HepG2 (cell line): ENCODE measurements around the gene LARP1B. TPM values are rescaled to one million over a fixed set of nuclear protein-coding genes. Genes with fewer than 3 reads are reported as not detected.

ENCODE experiments used
- CEBPG ChIP-seq: IDR thresholded peaks from 2 replicates; pipeline ENCODE4 v1.6.1; 2016
- HOXA5 ChIP-seq: sonication (generic); formaldehyde crosslinking; IDR thresholded peaks from 2 replicates; pipeline ENCODE4 v1.4.0; 2020; ENCODE audit warnings: missing genetic modification reagents
- KAT8 ChIP-seq: IDR thresholded peaks from 2 replicates; pipeline ENCODE4 v1.6.1; 2016; ENCODE audit warnings: missing genetic modification reagents, missing compliant biosample characterization
- KMT2A ChIP-seq: sonication (generic); formaldehyde crosslinking; IDR thresholded peaks from 2 replicates; pipeline ENCODE4 v1.4.0; 2020; ENCODE audit warnings: missing genetic modification reagents
- MAF1 ChIP-seq: sonication (generic); formaldehyde crosslinking; IDR thresholded peaks from 2 replicates; pipeline ENCODE4 v1.5.0; 2020; ENCODE audit warnings: missing genetic modification reagents, borderline replicate concordance
- PHF5A ChIP-seq: IDR thresholded peaks from one replicate; pipeline ENCODE4 v1.6.1; 2018; ENCODE audit warnings: low read depth, missing genetic modification reagents; ENCODE audit not compliant: unreplicated experiment
- RBFOX2 ChIP-seq: fragments of 200-400 bp; formaldehyde crosslinking; IDR thresholded peaks from 2 replicates; pipeline ENCODE4 v1.6.1; 2017; ENCODE audit warnings: low read depth, mild to moderate bottlenecking, low read length
- RNF2 ChIP-seq: fragments of 450-650 bp; conservative IDR thresholded peaks from 2 replicates; pipeline ENCODE4 v1.6.1; 2016; ENCODE audit warnings: low read depth
- TMF1 ChIP-seq: sonication (generic); formaldehyde crosslinking; IDR thresholded peaks from 2 replicates; pipeline ENCODE4 v1.8.1; 2022; ENCODE audit warnings: low read depth, missing genetic modification reagents
- ZFAT ChIP-seq: sonication (generic); formaldehyde crosslinking; conservative IDR thresholded peaks from 2 replicates; pipeline ENCODE4 v1.8.1; 2023; ENCODE audit warnings: missing genetic modification reagents, inconsistent platforms
- ZMAT3 ChIP-seq: sonication (generic); formaldehyde crosslinking; conservative IDR thresholded peaks from 2 replicates; pipeline ENCODE4 v1.7.0; 2021; ENCODE audit warnings: missing genetic modification reagents
- ZNF230 ChIP-seq: sonication (generic); formaldehyde crosslinking; IDR thresholded peaks from 2 replicates; pipeline ENCODE4 v1.4.0; 2020; ENCODE audit warnings: mild to moderate bottlenecking, missing genetic modification reagents
- ZNF354B ChIP-seq: sonication (generic); formaldehyde crosslinking; IDR thresholded peaks from 2 replicates; pipeline ENCODE4 v1.8.0; 2022; ENCODE audit warnings: mild to moderate bottlenecking, missing genetic modification reagents
- ZNF430 ChIP-seq: sonication (generic); formaldehyde crosslinking; IDR thresholded peaks from 2 replicates; pipeline ENCODE4 v1.9.0; 2021; ENCODE audit warnings: mild to moderate bottlenecking, missing genetic modification reagents
- ZNF567 ChIP-seq: sonication (generic); formaldehyde crosslinking; IDR thresholded peaks from 2 replicates; pipeline ENCODE4 v1.8.1; 2023; ENCODE audit warnings: mild to moderate bottlenecking, missing genetic modification reagents, borderline replicate concordance
- ZNF749 ChIP-seq: sonication (generic); formaldehyde crosslinking; IDR thresholded peaks from 2 replicates; pipeline ENCODE4 v1.8.0; 2022; ENCODE audit warnings: mild to moderate bottlenecking, missing genetic modification reagents, moderate library complexity, borderline replicate concordance
- ZNF841 ChIP-seq: sonication (generic); formaldehyde crosslinking; IDR thresholded peaks from 2 replicates; pipeline ENCODE4 v1.8.1; 2023; ENCODE audit warnings: missing genetic modification reagents, borderline replicate concordance
- ZSCAN20 ChIP-seq: sonication (generic); formaldehyde crosslinking; IDR thresholded peaks from 2 replicates; pipeline ENCODE4 v1.4.0; 2020; ENCODE audit warnings: missing genetic modification reagents, mild to moderate bottlenecking, borderline replicate concordance
- polyA plus RNA-seq, 8 experiments: library from polyadenylated mRNA; depleted of rRNA in 3 of 8; stranded (reverse) in 7 of 8; unstranded in 1 of 8; fragments of >200 nt; fragmentation: Illumina TruSeq in 4 of 8; extraction: Trizol in 4 of 8; gene quantifications; 2 replicates each; pipeline versions ENCODE4 v1.2.1 to v1.2.3, GENCODE V29; 2011 to 2016; ENCODE audit warnings: low read depth in 4 of 8, missing spikeins in 1 of 8, mixed read lengths in 1 of 8; ENCODE audit not compliant: insufficient read depth in 1 of 8
- total RNA-seq, 5 experiments: library from RNA; depleted of rRNA; stranded (reverse); fragments of >200 nt; fragmentation: Illumina TruSeq; extraction: Trizol; gene quantifications; 2 replicates each; pipeline ENCODE4 v1.2.3, GENCODE V29; 2016; ENCODE audit warnings: low read depth in 1 of 5
- TF ChIP-seq, protein P1 (sequence below): sonication (generic); formaldehyde crosslinking; IDR thresholded peaks from 2 replicates; pipeline ENCODE4 v1.4.0; 2020; ENCODE audit warnings: mild to moderate bottlenecking, missing genetic modification reagents
- TF ChIP-seq, protein P2 (sequence below): sonication (generic); formaldehyde crosslinking; IDR thresholded peaks from 2 replicates; pipeline ENCODE4 v1.5.1; 2020; ENCODE audit warnings: mild to moderate bottlenecking, missing genetic modification reagents, borderline replicate concordance

Gene LARP1B
- total and polyA plus RNA-seq, 2 of the 13 experiments (the other 11 are each of a cell fraction or from before 2014, with no cell fraction given) = 19.2 to 52.7 TPM

DNA sequence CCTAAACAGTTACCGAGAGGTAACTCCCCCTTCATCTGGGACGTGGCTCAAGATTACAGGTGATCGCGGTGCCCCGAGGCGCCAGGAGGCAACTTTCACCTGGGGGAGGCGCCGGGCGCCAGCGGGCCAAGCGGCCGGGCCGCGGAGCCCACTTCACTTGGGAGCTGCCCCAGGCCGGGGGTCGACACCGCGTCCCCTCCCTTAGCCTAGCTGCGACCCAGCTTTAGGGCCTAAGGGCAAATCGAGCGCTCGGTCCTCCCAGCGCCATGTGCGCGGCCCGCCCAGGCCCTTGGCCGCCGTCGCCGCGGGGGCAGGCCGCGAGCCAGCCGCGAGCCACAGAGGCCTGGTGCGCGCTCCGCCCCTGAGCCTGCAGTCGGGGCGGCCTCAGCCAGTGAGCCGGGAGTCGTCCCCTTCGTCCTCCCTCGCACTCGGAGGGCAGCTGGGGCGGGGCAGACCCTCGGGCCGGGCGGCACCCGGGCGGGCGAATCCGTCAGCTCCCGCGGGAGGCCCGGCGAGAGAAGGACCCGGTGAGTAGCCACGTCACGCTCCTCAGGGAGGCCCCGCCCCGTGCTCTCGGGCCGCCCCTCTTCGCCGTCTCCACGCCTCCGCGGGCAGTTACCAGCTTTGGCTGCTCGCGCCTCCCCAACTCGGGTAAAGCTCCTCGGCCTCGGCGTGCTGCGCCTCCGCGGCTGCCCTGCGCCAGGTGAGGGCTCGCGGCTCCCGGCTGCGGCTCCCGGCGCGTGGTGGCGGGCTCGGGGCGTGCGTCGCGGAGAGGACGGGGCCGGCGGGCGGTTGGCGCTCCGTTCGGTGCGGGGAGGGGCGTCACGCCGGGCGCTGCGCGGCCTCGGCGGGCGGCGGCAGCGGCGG lies at the start of gene LARP1B (continued):
- peak; percentile 84 for TF ChIP-seq ZNF749 (CRISPR knock-in tag)
- peak; percentile 31; the same call in 1 of the 2 replicates for TF ChIP-seq ZNF430
- TF ChIP-seq KAT8 = peak; percentile 45; the same call in 1 of the 2 replicates
- TF ChIP-seq MAF1 (CRISPR knock-in tag) = peak; percentile 50; the same call in 1 of the 2 replicates
- TF ChIP-seq TMF1 = peak; percentile 94
- TF ChIP-seq, protein P1, sequence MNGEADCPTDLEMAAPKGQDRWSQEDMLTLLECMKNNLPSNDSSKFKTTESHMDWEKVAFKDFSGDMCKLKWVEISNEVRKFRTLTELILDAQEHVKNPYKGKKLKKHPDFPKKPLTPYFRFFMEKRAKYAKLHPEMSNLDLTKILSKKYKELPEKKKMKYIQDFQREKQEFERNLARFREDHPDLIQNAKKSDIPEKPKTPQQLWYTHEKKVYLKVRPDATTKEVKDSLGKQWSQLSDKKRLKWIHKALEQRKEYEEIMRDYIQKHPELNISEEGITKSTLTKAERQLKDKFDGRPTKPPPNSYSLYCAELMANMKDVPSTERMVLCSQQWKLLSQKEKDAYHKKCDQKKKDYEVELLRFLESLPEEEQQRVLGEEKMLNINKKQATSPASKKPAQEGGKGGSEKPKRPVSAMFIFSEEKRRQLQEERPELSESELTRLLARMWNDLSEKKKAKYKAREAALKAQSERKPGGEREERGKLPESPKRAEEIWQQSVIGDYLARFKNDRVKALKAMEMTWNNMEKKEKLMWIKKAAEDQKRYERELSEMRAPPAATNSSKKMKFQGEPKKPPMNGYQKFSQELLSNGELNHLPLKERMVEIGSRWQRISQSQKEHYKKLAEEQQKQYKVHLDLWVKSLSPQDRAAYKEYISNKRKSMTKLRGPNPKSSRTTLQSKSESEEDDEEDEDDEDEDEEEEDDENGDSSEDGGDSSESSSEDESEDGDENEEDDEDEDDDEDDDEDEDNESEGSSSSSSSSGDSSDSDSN (CRISPR knock-in tag) = peak; percentile 98
- peak; percentile 94 for TF ChIP-seq RNF2
- TF ChIP-seq ZNF841 (CRISPR knock-in tag) = peak; percentile 58; the same call in 1 of the 2 replicates
- TF ChIP-seq ZMAT3 (CRISPR knock-in tag) = 0 out of 2 replicates have a peak, but pooled peaks have one; percentile 39
- 0 out of 2 replicates have a peak, but pooled peaks have one; percentile 49 for TF ChIP-seq ZFAT (CRISPR knock-in tag)
- TF ChIP-seq ZSCAN20 = no peak; the same call in 1 of the 2 replicates
- TF ChIP-seq ZNF567 (CRISPR knock-in tag) = peak; percentile 88; the same call in 1 of the 2 replicates
- TF ChIP-seq PHF5A (CRISPR knock-in tag) = peak; percentile 71
- no peak for TF ChIP-seq HOXA5 (CRISPR knock-in tag)
- TF ChIP-seq RBFOX2 = peak; percentile 97
- peak; percentile 70 for TF ChIP-seq KMT2A (CRISPR knock-in tag)
- TF ChIP-seq, protein P2, sequence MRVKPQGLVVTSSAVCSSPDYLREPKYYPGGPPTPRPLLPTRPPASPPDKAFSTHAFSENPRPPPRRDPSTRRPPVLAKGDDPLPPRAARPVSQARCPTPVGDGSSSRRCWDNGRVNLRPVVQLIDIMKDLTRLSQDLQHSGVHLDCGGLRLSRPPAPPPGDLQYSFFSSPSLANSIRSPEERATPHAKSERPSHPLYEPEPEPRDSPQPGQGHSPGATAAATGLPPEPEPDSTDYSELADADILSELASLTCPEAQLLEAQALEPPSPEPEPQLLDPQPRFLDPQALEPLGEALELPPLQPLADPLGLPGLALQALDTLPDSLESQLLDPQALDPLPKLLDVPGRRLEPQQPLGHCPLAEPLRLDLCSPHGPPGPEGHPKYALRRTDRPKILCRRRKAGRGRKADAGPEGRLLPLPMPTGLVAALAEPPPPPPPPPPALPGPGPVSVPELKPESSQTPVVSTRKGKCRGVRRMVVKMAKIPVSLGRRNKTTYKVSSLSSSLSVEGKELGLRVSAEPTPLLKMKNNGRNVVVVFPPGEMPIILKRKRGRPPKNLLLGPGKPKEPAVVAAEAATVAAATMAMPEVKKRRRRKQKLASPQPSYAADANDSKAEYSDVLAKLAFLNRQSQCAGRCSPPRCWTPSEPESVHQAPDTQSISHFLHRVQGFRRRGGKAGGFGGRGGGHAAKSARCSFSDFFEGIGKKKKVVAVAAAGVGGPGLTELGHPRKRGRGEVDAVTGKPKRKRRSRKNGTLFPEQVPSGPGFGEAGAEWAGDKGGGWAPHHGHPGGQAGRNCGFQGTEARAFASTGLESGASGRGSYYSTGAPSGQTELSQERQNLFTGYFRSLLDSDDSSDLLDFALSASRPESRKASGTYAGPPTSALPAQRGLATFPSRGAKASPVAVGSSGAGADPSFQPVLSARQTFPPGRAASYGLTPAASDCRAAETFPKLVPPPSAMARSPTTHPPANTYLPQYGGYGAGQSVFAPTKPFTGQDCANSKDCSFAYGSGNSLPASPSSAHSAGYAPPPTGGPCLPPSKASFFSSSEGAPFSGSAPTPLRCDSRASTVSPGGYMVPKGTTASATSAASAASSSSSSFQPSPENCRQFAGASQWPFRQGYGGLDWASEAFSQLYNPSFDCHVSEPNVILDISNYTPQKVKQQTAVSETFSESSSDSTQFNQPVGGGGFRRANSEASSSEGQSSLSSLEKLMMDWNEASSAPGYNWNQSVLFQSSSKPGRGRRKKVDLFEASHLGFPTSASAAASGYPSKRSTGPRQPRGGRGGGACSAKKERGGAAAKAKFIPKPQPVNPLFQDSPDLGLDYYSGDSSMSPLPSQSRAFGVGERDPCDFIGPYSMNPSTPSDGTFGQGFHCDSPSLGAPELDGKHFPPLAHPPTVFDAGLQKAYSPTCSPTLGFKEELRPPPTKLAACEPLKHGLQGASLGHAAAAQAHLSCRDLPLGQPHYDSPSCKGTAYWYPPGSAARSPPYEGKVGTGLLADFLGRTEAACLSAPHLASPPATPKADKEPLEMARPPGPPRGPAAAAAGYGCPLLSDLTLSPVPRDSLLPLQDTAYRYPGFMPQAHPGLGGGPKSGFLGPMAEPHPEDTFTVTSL = peak; percentile 40; the same call in 1 of the 2 replicates
- TF ChIP-seq ZNF354B (CRISPR knock-in tag) = 0 out of 2 replicates have a peak, but pooled peaks have one; percentile 60
- no peak for TF ChIP-seq CEBPG
- peak; percentile 78 for TF ChIP-seq ZNF230
